ENCODE measurements around the gene CDCP1.

The CDCP1 gene

DNA sequence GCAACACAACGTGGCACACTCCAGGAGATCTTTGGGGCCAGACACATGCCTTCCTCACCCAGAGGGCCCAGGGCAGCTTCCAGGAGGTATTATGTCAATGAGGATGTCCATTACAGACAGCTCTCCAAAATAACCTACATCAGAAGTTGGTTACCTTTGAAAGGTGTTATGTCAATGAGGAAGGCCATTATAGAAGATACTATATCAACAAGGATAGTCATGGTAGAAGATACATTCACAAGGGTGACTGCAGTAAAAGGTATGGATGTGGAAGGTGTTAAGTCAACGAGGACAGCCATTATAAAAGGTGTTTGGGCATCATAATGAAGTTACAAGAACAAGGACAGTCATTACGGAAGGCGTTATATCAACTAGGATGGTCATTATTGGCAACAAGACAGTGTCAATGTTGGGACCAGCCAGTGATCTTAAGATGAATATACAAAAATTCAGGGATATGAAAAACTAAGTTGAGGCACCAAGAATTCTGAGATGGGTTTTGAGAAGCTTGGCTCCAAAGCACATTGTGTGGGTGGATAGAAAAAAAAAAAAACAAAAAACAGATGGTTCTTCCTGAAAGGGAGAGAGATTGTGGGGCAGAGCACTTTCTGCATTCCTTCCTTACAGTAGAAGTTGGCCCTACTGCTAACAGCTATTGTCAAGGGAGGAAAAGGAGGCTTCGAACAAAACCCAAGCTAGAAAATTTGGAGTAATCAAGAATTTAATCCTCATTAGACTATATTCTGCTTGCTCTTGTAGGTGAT is 11.2 kb downstream of the CDCP1 start:
- DNase-seq: no peak

- DNase-seq: no peak
Measured at GRCh38 chr3:45132568-45133211, 13.5 kb downstream of the CDCP1 start.

GRCh38 chr3:45131201-45131600 is 15.0 kb downstream of the CDCP1 start:
- no peak for DNase-seq

DNA sequence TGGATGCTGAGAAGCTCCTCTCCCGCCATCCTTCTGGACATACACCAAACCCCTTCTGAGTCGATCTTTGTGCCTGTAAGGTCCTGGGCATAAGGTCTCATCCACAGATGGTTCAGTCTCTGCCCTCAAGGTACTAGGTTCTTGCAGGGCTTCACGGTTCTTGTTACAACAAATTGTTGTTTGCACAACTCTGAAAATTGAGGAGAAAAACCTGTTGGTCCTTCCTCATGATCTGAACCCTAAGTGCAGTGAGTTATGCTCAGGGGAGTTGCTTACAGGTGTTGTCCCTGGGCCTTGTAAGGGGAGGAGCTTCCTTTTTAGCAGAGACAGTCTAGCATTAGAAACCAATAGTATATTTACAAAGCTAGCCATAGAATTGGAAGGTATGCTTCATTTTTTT is 15.7 kb downstream of the CDCP1 start:
- DNase-seq: no peak

DNA sequence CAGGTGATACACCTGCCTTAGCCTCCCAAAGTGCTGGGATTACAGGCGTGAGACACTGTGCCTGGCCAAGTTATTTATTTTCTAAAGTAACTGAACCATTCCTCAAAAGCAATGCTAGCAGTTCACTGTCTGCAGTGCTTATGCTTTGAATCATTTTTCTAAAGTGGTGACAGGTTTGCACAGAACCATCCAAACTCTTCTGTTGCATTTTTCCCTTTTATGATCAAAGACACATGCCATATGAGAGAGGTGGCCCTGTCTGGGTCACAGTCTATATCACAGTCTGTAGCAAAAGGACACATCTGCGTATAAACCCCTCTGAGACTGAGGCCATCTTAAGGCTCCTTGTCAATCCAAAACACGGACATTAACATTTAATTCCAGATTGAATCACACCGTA is 17.2 kb downstream of the CDCP1 start:
- no peak for DNase-seq

- DNase-seq: no peak
Measured at GRCh38 chr3:45127130-45127822, 18.9 kb downstream of the CDCP1 start.

GRCh38 chr3:45126730-45127129 is 19.4 kb downstream of the CDCP1 start:
- no peak for DNase-seq

- no peak for DNase-seq
Measured at GRCh38 chr3:45125550-45126026, 20.6 kb downstream of the CDCP1 start.

GRCh38 chr3:45124956-45125355 is 21.2 kb downstream of the CDCP1 start:
- no peak for DNase-seq

DNA sequence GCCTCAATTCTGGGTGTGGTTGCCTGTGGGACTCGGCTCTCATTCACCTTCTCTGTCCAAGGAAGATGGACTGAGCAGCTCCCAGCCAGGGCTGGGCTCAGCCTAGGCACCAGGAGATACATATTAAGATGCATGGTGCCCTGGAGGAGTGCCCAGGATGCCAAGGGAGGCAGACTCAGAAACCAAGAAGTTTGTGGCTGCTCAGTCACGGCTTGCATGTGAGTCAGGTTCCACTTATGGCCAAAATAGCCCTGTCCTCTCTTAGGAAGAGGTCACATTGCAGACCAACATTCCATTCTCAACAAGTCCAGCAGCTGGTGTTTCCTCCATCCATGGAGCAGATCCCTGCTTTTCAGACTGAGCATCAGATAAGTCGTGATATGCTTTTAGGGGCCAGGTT is 21.8 kb downstream of the CDCP1 start:
- no peak for DNase-seq

DNA sequence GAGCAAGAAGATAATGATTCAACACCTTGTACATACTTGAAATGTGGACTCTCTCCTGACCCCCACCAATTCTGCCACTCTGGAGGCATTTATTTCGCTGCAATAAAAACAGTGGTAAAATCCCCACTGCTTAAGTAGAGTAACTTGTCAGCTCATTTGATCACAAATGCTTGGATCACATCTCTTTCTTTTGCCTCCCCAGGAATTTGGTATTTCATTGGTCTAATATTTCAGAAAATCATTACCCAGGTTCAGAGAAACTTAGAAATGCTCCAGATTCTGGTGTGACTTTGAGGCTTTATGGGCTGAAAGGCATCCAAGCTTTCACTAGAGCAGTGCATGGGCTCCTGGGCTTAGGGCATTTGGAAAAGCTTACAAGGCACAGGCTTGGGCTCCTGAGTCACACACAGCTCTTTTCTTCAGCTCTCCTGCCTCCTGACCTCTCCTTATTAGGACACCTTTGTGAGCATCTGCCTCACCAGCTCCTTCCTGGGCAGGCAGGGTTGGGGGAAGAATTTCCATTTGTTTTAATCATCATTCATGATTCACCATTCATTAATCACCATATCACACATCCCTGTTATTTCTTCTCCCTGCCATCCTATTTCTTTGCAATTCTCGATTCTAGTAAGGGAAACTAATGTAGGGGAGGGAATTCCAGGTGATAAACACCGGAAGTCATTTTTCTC is 22.5 kb downstream of the CDCP1 start:
- DNase-seq: no peak

DNA sequence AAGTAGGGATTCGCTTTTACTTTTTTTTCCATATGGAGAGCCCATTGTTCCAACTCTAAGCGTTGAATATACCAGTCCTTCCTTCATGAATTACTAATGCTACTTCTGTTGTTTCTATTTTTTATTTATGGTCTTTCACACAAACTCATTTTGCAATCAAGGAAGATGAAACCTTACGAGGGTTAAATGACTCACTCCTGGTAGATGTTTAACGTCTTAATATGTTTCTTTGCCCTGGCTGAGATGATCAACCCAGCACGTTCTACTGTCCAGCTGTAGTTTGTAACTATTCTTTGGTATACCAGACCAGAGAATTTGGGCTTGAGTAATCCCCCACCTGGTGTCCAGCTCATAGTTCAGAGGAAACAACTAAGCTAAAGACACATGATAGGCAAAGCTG is 23.1 kb downstream of the CDCP1 start:
- no peak for DNase-seq

- no peak for DNase-seq
Measured at GRCh38 chr3:45120359-45121158, 25.6 kb downstream of the CDCP1 start.

- DNase-seq: no peak
Measured at GRCh38 chr3:45119824-45120358, 26.3 kb downstream of the CDCP1 start.

DNA sequence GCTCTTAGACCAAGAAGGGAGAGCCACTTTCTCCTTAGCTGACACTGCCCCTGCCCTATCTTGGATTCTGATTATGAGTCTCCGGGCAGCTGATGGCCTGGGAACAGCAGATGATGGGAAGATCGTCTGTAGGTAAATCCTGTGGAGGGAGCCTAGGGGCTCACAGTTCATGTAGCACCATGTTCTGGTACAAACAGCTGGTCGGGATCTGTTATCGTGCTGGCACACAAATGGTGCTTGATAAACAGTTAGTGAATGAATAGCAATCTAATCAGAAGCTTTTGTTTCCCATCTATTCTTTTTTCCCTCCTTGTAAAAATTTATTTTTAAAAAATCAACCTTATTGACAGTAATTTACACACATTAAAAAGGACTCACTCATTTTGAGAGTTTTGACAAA is 26.8 kb downstream of the CDCP1 start:
- DNase-seq: no peak

DNA sequence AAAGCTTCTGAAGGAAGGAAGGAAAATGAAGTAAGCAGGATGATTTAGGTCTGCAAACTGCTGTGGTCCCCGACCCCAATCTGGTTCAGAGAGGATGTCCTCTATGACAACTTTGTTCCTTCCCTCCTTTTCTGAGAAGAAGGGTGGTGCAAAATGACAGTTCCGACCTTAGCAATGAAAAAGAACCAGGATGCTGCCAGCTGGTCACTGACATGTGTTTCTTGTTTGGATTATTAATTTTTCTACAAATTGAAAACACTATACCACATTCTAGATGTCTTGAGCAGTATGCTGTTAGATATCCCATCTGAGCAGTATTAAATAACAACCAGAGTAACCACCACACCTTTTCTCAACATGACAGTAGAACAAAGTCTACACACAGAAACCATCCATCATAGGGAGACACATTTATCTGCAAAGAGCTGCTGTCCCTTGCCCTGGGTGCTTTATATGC is 27.5 kb downstream of the CDCP1 start:
- no peak for DNase-seq

- no peak for DNase-seq
Measured at GRCh38 chr3:45116350-45116749, 29.8 kb downstream of the CDCP1 start.

GRCh38 chr3:45113625-45114050 is 32.5 kb downstream of the CDCP1 start:
- no peak for DNase-seq

DNA sequence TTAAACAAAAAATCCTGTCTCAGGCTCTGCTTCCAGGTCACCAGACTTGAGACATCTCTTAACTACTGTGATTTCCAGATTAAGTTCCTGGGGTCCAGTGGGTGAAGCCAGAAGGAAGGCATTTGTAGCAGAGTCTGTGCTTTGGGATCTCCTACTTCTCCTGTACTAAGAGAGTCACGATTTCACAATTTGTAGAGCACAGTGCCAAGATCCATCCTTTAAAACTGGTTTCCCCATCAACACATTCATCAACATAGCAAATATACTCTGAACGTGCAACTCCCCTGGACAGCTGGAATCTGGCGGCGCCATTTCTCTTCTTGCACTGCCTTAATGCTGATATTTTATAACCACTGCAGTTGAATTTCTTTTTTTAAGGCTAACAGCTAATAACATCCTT is 33.2 kb downstream of the CDCP1 start:
- no peak for DNase-seq

DNA sequence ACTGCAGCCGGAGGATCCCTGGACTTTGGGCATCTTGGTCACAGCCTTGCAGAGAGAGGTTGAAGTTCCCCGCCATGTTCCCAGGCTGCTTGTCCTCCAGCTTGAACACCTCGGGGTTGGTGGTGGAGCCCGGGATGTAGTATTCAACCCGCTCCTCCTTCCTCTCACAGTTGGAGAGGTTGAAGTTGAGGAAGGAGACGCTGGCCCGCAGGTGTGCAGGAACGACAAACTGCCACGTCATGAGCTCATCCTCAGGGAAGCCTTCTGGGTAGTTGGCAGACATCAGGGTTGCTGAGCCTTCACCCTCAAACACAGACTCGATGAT is 35.7 kb downstream of the CDCP1 start:
- DNase-seq: no peak

DNA sequence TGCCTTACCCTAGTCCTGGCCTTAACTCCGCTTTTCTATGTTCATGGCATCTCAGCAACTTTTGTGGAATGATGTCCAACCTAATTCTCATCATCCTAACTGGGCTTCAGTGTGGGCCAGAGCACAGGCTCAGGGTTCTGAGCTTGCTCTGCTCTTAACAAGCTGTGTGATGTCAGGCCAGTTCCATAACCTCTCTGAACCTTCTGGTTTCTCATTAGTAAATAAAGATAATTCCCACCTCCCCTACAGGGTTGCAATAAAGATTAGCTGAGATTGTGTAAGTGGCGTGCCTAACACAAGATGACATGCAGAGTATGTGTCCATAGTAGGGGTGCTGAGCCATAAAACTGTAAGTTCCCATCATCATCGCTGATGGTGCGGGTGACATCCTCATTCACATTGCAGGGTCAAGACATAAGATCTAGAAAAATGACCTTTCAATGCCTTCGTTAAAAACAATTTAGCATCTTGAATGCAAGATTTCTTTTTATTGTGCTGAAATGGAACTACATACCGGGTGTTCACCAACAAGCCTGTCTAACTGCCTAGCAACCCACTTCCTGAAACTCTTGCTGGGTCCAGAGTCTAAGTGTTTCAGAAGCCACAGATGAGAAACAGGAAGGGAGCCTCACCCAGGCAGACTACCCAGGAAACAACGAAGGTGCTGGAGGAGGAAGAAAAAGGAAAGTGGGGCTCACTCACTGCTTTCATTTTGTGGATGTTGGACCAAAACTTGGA is 36.2 kb downstream of the CDCP1 start:
- DNase-seq: peak in 5 of 6 experiments; percentile 8 to 73 (median 63)

Data from stimulated activated naive CD4-positive, alpha-beta T cell (primary cell).